Renal cortex interstitium (tissue), 11 donors: ENCODE data around the gene MCU. TPM values are rescaled to one million over a fixed set of nuclear protein-coding genes. Genes with fewer than 3 reads are reported as not detected.
"Not testable (repeated sequence)": the region's sequence is repeated elsewhere in the genome, so short reads cannot be mapped to it uniquely, and the experiment has no call there.

Experiments used
- DNase-seq, 11 donors: peaks; one replicate each; pipeline ENCODE4 v3.0.0-alpha.2; 2013; ENCODE audit warnings: low read depth in 9 of 11, low spot score in 4 of 11; ENCODE audit errors: extremely low read depth in 1 of 11
- polyA plus RNA-seq, 3 donors: library from polyadenylated mRNA; unstranded; fragments of 120-200 nt; gene quantifications; one replicate each; pipeline ENCODE4 v1.2.1, GENCODE V29; 2013; ENCODE audit not compliant: insufficient read length in 3 of 3

The MCU gene
- polyA plus RNA-seq, 3 donors: 41.0 to 51.6 (median 44.1) TPM

DNA sequence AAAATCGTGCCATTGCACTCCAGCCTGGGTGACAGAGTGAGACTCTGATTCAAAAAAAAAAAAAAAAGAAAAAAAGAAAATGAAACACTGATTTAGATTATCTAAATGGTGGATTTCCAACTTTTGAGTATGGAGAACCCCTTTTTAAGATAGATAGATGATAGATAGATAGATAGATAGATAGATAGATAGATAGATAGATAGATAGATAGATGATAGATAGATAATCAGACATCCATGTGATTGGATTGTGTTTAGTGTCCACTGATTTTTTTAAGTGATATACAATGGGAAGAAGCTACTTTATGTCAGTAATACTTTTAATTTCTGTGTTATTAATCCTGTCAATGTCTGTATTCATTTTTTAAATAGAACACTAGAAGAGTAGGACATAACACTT, 207.6 kb downstream of the MCU start:
- no peak for DNase-seq

DNA sequence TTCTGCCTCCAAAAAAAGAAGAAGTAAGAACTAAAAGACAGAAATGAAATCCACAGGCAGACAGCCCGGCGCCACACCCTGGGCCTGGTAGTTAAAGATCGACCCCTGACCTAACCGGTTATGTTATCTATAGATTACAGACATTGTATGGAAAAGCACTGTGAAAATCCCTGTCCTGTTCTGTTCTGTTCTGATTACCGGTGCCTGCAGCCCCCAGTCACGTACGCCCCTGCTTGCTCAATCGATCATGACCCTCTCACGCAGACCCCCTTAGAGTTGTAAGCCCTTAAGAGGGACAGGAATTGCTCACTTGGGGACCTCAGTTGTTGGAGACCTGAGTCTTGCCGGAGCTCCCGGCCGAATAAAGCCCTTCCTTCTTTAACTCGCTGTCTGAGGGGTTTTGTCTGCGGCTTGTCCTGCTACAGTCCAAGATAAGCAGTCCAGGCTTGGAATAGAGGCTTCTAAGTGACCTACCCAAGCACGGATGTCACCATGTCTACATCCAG, 212.1 kb downstream of the MCU start:
- DNase-seq: not testable (repeated sequence)

DNA sequence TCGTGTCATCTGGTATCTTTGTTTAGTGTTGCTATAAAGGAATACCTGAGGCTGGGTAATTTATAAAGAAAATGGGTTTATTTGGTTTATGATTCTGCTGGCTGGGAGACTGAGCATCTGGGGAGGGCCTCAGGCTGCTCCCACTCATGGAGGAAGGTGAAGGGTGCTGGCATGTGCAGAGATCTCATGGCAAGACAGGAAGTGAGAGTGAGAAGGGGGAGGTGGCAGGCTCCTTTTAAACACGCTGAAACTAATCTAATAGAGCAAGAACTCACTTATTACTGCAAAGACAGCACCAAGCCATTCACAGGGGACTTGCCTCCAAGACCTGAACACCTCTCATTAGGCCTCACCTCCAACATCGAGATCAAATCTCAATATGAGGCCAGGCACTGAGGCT, 212.9 kb downstream of the MCU start:
- no peak for DNase-seq

DNA sequence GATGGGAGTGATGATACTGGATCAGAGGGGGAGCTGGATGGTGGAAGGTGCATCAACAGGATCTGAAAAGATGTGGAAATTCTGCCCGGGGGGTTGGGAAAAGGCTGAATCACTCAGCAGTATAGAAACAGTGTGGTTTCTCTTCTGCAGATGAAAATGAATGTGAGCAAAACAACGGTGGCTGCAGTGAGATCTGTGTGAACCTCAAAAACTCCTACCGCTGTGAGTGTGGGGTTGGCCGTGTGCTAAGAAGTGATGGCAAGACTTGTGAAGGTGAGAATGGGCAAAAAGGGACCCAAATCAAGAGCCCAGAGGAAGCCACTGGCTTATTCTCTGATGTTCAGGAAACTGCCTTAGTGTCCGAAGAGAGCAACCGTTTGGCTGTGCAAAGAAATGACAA, 214.5 kb downstream of the MCU start:
- DNase-seq: no peak

DNA sequence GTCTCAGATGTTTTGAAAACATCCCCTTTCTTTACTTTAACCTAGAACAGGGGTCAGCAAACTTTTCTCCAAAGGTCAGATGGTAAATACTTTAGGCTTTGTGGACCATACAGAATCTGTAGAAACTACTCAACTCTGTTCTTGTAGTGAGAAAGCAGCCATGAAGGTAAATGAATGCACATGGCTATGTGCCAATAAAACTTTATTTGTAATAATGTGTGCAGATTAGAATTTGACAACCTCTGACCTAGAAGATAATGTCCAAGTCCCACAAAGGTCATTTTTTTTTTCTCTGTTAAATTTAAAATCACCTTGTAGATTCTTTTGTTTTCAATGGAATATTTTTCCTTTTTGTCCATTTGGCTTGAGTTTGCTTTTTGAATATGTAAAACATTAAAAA, 218.8 kb downstream of the MCU start:
- no peak for DNase-seq

DNA sequence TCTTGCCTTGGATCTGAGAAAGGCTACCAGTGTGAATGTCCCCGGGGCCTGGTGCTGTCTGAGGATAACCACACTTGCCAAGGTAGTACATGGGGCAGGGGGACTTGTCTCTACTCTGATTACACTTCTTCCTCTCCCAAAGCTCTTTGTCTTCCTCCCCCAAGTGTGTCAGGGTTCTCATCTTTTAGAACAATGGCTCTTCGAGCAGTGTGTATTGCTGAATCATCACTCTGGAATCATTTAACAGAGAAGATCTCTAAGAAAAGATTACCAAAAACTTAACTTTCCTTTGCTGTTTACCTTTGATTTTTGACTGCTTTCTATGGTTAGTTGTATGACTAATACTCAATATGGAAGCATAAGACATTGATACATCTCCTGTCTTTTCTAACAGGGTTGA, 219.8 kb downstream of the MCU start:
- no peak for DNase-seq

DNA sequence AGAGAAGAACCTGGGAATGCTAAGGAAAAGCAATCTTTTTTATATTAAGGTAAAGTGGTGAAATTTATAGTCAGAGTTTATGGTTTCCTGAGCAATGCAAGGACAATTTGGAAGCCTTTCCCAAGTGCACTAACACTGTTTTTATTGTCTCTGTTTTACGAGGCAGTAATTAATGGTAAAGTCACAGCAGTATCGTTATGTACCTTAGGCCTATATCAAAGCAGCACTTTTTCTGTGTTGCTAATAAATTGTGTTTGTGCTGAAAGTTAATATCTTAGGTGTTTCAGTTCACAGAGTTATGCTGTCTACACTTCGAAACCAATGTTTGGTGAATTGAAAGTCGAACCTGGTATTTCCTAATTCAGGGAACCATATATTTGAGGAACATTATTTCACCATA, 220.8 kb downstream of the MCU start:
- DNase-seq: peak in 6 of 11 donors; percentile 7 to 34 (median 17)

DNA sequence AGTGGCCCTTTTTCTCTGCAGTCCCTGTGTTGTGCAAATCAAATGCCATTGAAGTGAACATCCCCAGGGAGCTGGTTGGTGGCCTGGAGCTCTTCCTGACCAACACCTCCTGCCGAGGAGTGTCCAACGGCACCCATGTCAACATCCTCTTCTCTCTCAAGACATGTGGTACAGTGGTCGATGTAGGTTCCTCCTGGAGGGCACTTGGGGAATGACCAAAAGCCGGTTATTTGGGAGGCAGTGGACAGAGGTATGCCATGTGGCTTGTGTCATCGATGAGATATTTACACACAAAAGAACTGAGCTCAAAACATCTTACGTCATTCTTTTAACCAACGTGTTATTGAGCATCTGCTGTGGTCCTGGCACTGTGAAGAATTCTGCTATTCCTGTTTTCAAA, 221.3 kb downstream of the MCU start:
- no peak for DNase-seq

DNA sequence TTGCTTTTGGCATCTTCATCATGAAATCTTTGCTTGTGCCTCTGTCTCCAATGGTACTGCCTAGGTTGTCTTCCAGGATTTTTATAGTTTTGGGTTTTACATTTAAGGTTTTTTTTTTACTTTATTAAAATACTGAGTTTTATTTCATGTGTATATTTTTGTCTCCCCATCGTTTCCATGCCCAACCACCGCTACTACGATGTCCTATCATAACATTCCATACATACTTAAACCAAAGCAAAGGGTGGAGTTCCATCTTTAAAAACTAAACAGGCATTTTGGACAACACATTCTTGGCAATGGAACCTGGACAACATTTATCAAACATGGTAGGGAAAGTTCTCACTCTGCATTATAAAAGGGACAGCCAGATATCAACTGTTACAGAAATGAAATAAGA, 225.3 kb downstream of the MCU start:
- not testable (repeated sequence) for DNase-seq

DNA sequence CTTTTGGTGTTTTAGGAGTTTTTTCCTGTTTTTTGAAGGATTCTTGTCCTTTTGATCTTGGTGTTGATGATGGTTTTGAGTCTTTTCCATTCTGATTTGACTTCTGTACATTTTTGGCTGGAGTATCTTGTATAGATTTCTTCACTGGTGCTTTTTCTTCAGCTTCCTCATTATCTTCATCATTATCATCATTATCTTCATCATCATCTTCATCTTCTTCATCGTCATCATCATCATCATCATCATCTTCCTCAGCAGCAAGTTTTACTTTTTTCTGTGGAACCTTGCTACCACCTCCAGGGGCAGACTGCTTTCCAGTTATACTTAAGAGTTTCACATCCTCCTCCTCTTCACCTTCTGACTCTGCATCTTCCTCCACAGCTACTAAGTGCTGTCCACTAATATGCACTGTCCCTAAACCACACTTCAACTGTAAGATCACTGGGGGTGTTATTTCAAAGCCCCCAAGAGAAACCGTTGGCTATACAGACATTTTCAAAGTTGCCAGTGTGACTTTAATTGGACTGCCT, 225.9 kb downstream of the MCU start:
- DNase-seq: not testable (repeated sequence)

DNA sequence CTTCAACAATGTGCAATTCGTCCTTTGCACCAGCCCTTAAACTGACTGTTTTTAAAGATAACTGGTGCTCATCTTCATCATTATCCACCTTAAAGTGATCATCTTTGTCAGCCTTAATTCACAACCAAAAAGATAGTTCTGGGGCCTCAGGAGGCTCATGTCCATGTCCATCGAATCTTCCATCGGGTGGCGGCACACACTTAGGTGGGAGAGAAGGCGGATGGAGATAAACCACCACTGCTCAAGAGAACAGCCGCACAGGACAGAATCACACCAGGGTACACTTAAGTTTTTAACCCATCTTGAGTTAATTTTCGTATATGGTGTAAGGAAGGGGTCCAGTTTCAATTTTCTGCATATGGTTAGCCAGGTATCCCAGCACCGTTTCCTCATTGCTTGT, 226.4 kb downstream of the MCU start:
- DNase-seq: no peak

DNA sequence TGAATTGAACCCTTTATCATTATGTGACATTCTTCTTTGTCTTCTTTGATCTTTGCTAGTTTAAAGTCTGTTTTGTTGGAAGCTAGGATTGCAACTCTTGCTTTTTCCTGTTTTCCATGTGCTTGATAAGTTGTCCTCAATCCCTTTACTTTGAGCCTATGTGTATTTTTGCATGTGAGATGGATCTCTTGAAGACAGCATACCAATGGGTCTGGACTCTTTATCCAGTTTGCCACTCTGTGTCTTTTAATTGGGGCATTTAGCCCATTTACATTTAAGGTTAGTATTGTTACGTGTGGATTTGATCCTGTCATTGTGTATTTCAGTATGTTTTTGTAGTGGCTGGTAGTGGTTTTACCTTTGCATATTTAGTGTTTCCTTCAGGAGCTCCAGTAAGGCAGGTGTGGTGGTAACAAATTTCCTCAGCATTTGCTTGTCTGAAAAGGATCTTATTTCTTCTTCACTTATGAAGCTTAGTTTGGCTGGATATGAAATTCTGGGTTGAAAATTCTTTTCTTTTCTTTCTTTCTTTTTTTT, 229.3 kb downstream of the MCU start:
- not testable (repeated sequence) for DNase-seq

DNA sequence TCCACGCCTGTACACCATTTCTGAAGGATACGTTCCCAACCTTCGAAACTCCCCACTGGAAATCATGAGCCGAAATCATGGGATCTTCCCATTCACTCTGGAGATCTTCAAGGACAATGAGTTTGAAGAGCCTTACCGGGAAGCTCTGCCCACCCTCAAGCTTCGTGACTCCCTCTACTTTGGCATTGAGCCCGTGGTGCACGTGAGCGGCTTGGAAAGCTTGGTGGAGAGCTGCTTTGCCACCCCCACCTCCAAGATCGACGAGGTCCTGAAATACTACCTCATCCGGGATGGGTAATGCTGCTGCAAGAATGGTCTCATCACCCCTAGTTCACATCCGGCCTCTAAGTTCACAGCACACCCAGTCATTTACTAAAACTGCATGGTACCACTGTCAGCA, 232.4 kb downstream of the MCU start:
- no peak for DNase-seq

DNA sequence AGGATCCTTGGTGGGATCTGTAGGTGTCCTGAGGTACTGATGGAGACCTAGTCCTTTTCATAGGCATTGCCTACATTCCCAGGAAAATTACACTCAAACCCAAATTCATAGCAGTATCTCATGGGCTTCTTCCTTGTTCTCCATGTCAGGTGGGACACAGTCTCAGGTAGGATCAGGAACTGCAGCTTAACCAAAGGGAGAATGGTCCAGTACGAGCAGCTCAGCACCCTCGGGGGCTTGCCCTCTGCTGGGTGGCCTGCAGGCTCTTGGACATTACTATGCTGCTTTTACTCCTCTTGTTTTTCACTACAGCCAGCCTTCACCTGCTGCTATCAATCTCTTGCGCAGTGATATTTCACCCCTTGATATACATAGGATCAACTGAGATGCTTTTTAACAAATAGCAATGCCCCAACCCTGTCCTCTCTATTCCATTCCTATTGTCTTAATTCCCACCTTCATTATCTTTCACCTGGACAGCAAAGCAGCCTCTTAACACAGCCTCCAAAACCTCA, 234.1 kb downstream of the MCU start:
- no peak for DNase-seq

DNA sequence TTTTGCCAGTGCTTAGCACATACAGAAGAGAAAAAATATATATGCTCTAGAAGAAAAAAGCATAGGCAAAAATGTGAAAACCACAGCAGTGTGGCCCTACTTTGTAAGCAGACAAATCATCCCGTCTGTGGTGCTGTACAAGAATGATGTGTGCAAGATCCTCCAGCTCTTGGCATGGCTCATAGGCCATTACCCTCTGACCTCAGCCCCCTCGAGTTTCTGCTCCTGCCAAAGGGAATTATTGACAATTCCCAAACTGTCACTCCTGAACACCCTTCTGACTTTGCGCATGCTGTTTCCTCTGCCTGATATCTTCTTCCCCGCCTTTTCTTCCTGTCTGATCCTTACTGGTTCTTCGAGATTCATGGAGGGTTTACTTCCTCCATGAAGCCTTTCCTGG, 235.5 kb downstream of the MCU start:
- no peak for DNase-seq

DNA sequence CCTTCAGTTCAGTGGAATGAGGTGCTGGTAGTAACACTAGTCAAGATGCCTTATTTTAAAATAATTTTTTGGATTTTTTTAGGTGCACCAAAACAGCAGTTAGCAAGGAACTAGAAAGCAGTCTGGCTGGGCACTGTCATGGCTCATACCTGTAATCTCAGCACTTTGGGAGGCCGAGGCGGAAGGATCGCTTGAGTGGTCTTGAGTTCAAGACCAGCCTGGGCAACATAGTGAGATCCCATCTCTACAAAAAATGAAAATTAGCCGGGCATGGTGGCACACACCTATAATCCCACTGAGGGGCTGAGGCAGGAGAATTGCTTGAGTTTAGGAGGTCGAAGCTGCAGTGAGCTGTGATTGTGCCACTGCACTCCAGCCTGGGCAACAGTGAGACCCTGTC, 236.9 kb downstream of the MCU start:
- DNase-seq: no peak

DNA sequence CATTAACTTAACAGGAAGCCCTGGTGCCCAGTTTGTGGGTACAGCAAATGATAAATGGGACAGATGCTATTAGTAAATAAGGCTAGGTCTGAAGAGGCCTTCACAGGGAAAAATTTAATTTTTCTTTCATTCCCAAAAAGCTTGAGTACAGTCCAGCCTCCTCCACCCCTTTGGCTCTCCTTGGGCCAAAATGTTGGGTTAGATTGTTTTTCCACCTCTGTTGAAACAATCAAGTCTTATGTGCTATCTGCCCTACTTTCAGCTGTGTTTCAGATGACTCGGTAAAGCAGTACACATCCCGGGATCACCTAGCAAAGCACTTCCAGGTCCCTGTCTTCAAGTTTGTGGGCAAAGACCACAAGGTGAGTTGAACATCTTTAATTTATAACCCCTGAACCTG, 238.3 kb downstream of the MCU start:
- no peak for DNase-seq

DNA sequence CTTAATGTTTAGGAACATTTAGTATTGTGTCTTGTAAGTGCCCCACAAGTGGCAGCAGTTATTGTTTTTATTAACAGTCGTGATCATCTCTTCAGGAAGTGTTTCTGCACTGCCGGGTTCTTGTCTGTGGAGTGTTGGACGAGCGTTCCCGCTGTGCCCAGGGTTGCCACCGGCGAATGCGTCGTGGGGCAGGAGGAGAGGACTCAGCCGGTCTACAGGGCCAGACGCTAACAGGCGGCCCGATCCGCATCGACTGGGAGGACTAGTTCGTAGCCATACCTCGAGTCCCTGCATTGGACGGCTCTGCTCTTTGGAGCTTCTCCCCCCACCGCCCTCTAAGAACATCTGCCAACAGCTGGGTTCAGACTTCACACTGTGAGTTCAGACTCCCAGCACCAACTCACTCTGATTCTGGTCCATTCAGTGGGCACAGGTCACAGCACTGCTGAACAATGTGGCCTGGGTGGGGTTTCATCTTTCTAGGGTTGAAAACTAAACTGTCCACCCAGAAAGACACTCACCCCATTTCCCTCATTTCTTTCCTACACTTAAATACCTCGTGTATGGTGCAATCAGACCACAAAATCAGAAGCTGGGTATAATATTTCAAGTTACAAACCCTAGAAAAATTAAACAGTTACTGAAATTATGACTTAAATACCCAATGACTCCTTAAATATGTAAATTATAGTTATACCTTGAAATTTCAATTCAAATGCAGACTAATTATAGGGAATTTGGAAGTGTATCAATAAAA, 240.5 kb downstream of the MCU start:
- no peak for DNase-seq

DNA sequence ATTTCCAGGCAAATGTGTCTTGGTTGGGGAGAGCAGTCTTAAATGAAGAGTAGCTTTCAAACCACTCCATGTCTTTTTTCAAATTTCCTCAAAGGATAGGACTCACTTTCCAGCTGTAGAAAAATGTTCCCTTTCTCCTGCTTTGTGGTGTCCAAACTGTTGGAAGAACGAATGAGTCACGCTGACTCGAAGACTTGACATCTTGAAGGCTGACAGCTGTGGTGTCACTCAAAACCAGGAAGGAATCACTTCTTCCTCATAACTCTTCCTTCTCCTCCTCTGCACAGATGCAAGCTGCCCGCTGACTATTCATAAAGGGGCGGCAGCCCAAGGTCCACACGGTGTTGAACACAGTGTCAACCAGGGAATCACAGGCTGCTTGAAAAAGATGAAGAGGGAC, 243.4 kb downstream of the MCU start:
- no peak for DNase-seq
